HG03039 (cell line): ENCODE results near the gene GBF1.

Experiments
- ATAC-seq: cut with Tn5 transposase; IDR thresholded peaks from one replicate; pipeline ENCODE4 v1.9.1; 2021; ENCODE audit warnings: mild to moderate bottlenecking, moderate library complexity; ENCODE audit not compliant: unreplicated experiment

Gene GBF1

DNA sequence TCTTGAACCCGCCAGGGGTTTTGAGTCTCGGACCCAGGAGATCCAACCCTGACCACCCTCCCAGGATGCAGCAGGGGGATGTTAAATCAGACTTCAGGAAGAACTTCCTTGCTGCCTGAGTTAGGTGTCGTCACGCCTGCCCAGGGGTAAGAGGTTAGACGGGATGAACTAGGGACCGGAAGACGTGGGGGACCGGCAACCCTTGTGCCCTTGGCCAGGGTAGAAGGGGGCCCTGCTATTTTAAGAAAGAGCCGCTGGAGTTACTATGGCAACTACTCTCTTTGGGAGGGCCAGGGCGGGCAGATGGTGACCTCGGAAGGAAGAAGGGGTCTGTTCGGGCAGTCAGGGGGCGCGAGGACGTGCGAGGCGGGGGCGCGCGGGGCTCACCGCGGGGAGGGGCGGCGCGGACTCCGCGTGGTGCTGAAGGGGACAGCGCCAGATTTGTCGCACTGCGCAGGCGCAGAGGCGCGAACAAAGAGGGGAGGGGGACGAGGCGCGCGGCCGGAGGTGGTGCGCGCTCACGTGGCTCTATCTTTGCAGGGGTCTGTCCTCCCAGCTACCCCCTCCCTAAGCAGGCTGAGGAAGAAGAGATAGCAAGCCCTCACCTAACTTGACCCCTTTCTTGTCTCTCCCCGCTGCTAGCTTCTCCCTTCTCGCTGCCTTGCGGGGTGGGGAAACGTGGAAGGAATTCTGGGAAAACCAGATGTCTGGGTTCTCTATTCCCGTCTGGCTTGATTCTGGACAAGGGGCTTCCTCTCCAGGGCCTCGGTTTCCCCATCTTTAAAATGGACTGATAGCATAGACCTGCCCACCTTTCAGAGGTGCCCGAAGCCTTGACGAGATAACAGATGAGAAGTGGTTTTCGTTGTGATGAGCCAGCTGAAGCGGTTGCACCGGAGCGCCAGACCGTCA, 174.2 kb downstream of the GBF1 start:
- no peak for ATAC-seq

DNA sequence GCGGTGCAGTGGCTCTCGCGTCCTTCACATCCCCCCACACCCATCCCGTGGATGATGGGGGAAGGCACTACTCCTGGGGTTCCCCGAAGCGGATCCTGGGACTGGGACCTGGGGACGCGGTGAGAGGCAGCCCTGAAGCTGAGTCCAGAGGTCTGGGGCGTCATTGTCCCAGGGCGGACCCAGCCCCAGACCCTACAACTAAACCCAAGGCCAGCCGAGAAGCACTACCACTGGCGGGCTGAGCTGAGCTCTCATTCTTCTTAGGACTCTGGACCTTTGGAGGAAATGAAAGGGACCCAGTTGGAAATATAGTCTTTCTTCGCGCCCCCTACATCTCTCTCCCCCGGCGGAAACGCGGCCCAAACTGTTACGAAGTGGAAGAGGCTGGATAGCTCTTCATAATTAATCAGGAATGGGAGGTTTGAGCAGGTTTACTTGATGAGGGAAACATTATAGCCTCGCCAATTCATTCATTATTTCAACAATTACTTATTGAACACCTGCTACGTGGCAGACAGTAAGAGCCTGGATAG, 174.9 kb downstream of the GBF1 start:
- no peak for ATAC-seq

DNA sequence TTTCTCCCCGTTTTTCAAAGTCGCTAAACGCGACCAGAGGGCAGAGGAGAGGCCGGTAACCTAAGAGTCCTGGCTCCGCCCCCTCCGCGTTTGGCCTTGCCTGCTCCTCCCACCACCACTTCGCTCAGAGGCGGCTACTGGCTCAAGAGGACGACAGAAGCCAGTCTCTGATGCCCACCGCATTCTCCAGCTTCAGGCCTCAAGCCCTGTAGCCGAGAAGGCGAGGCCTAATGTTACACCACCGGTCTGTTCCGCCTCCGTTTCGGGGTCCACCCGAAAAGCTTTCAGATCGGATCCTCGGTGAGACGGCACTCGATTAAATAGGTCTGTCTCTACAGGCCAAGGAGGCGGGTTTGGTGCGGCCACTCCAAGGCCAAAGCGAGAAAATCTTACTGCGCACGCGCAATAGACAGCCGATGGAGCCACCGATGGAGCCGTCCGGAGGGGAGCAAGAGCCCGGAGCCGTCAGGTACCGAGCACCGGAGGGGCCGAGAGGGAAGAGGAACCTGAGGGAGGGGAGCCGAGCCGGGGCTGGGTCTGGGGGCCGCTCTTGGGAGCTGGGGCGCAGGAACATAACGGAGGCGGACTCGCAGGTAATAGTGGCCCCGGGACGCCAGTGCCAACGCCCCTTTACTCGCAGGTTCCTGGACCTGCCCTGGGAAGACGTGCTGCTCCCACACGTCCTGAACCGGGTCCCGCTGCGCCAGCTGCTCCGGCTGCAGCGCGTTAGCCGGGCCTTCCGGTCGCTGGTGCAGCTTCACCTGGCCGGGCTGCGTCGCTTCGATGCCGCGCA, 175.6 kb downstream of the GBF1 start, which contains the start of gene FBXL15:
TSS of gene FBXL15 (plus strand) at position 123 of the 793 bp plus-strand sequence. CDS start at position 417, 294 bp downstream.
- peak; percentile 66 for ATAC-seq

DNA sequence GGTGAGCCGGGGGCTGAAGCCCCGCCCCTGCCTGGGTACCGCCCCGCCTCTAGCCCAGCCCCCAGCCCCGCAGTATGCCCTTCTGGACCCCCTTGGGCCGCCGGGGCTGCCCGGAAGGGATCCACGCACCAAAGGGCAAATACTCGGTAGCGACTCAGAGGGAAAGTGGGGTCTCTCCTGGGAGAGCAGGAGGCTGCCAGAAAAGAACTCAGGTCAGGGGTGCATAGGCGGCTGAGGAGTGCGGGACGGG, 176.1 kb downstream of the GBF1 start:
- ATAC-seq, result no peak

- no peak for ATAC-seq
Measured at GRCh38 chr10:102421757-102422512, 176.6 kb downstream of the GBF1 start.

- no peak for ATAC-seq
Measured at GRCh38 chr10:102422545-102423129, 177.3 kb downstream of the GBF1 start.

DNA sequence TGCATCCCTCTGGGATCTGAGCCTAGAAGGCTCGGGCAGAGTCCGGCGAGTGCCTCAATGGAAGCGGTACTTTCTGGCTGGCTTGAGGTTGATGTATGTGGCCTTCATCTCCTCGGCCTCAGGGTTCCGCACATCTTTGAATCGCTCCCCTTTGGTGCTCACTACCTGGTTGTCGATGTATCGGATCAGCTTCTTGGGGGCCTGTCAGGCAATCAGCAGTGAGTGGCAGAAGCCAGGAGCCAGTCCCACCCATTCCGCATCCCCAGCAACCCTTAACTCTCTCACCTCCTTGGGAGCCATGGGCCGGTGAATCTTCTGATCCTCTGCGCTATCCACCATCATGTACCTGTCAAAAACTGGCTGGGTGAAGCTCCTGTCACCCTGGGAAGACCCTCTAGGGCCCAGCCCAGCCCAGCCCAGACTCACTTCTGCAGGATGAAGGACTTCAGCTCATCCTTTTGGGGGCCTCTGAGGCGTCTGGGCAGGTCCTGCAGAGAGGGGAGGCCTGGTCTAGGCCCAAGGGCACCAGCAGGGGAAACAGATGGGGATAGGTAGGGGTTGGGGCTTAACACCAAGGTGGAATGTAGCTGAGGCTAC, 178.1 kb downstream of the GBF1 start:
- no peak for ATAC-seq

DNA sequence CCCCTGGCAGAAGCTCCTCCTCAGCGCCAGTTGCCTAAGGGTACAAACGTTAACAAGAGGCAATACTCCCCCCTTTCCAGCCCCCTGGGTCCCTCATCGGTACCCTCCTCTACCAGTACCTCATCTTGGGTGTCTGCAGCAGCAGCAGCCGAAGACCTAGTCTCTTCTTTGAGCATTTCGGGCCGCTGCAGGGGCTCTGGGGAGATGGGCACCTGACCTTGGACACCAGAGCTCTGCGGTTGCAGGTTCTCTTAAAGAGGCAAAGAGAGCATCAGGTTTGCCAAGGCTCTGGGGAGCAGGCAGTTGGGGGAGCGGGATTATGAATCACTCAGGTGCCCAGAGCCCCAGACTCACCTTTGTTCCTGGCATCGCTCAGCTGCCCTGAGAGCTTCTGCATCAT, 178.8 kb downstream of the GBF1 start:
- ATAC-seq, result no peak

GRCh38 chr10:102424916-102425315, 179.6 kb downstream of the GBF1 start:
- ATAC-seq, result no peak

GRCh38 chr10:102425444-102425843, 180.1 kb downstream of the GBF1 start:
- ATAC-seq, result no peak

DNA sequence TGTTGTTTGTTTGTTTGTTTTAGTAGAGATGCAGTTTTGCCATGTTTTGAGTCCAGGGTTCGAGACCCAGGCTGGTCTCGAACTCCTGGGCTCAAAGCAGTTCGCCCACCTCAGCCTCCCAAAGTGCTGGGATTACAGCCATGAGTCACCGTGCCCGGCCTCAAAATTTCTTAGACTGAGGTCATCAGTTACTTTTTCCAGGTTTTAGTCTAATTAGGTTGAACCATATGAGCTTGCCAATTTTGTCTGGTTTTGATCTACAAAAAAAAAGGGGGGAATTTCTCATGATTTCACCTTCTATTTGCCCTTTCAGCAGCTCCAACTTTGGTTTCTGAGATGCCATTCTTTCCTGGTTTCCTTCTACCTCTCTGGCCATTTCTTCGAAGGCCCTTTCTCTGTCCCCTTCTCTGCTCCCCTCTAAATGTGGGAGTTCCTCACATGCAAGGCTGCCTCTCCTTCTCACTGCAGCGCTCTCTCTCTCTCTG, 181.5 kb downstream of the GBF1 start:
- ATAC-seq, result no peak

- ATAC-seq, result no peak
Measured at GRCh38 chr10:102429468-102429867, 184.1 kb downstream of the GBF1 start.

DNA sequence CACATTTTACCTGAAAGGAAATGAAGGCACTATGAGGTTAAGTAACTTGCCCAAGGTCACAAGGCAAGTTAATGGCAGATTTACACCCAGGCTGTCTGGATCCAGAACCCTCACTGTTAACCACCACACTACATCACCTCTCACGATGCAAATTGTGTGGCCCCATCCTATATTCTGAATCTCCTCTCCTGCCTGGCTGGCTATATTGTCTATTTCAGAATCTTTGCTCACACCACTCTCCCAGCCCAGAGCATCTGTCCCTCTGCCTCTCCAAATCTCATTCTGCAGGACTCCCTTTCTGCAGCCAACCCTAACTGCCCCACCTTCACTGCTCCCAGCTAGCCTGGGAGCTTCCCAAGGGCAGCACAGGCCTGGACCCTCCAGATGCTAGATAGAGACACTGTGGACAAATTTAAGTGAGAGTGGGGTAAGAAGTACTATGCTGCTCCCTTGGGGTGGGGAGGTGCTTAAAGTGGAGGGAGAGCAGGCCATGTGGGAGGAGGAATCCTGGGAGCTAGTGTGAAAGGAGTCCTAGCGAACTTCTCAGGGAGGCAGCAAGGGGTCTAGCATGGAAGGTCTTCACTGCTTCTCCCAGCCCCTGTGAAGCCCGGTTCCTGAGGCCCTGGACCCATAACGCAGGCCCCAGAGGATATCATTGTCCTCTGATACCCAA, 186.3 kb downstream of the GBF1 start:
- ATAC-seq, result no peak
